Activated CD4-positive, CD25-positive, alpha-beta regulatory T cell (primary cell): Measurements from ENCODE around the gene MCC.

Source experiments
- DNase-seq, 4 experiments: peaks; one replicate each; lab custom pipeline; 2025; lab: John Stamatoyannopoulos, UW

MCC gene

GRCh38 chr5:113199122-113199905 lies 288.9 kb downstream of the MCC start:
- DNase-seq: no peak

GRCh38 chr5:113197456-113198200 lies 290.6 kb downstream of the MCC start:
- no peak for DNase-seq

- DNase-seq: no peak
These were observed 292.5 kb downstream of the MCC start for GRCh38 chr5:113195771-113196170.

- DNase-seq: no peak
These were observed 293.0 kb downstream of the MCC start for GRCh38 chr5:113195251-113195650.

- DNase-seq: no peak
These were observed 293.7 kb downstream of the MCC start for GRCh38 chr5:113194591-113194990.

GRCh38 chr5:113194125-113194524 lies 294.1 kb downstream of the MCC start:
- no peak for DNase-seq

- no peak for DNase-seq
These were observed 294.8 kb downstream of the MCC start for GRCh38 chr5:113193311-113193978.

GRCh38 chr5:113192541-113192940 lies 295.7 kb downstream of the MCC start:
- no peak for DNase-seq

- DNase-seq: no peak
These were observed 297.9 kb downstream of the MCC start for GRCh38 chr5:113190347-113190746.

- no peak for DNase-seq
These were observed 299.0 kb downstream of the MCC start for GRCh38 chr5:113189291-113189690.

GRCh38 chr5:113188436-113188835 lies 299.8 kb downstream of the MCC start:
- no peak for DNase-seq

GRCh38 chr5:113187906-113188305 lies 300.3 kb downstream of the MCC start:
- no peak for DNase-seq

- DNase-seq: no peak
These were observed 302.2 kb downstream of the MCC start for GRCh38 chr5:113186061-113186460.

GRCh38 chr5:113183694-113184093 lies 304.6 kb downstream of the MCC start:
- no peak for DNase-seq

GRCh38 chr5:113182658-113183344 lies 305.5 kb downstream of the MCC start:
- DNase-seq: no peak

- DNase-seq: no peak
These were observed 306.3 kb downstream of the MCC start for GRCh38 chr5:113181853-113182490.

GRCh38 chr5:113181409-113181808 lies 306.8 kb downstream of the MCC start:
- no peak for DNase-seq

GRCh38 chr5:113179156-113179555 lies 309.1 kb downstream of the MCC start:
- DNase-seq: no peak

GRCh38 chr5:113178073-113178779 lies 310.0 kb downstream of the MCC start:
- no peak for DNase-seq

GRCh38 chr5:113177225-113177624 lies 311.0 kb downstream of the MCC start:
- no peak for DNase-seq

GRCh38 chr5:113176734-113177133 lies 311.5 kb downstream of the MCC start:
- DNase-seq: no peak
